GM18873 (cell line): ENCODE results near the gene RBM38.
"Not testable (repeated sequence)": the region's sequence is repeated elsewhere in the genome, so short reads cannot be mapped to it uniquely, and the experiment has no call there.

Source experiments
- ATAC-seq: cut with Tn5 transposase; IDR thresholded peaks from one replicate; pipeline ENCODE4 v1.9.1; 2021; ENCODE audit warnings: mild to moderate bottlenecking, moderate library complexity, moderate number of reproducible peaks; ENCODE audit not compliant: unreplicated experiment, low FRiP score

Gene RBM38

GRCh38 chr20:57416296-57417022, 25.3 kb downstream of the RBM38 start:
- ATAC-seq: no peak

DNA sequence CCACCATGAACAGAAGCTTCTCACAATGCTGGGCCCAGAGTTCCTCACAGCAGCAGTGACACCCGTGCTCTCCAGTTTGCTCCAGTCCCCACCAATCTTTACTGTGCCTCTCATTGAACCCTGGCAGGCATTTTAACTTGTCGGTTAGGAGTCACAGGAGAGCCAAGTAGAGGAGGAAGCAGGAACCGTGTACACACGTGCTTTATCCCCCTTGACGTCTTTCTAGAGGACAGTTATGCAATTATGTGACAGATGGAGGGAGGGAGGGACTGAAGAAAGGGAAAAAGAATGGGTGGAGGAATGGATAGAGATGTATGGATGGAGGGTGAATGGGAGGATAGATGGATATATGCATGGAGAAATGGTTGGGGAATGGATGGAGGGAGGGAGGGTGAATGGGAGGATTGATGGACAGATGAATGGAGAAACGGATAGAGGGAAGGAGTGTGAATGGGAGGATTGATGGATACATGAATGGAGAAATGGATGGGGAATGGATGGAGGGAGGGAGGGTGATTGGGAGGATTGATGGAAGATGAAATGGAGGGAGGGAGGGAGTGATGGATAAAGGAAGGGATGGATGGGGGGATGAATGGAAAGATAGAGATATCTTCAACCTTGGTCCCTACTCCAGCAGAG, 26.0 kb downstream of the RBM38 start:
- no peak for ATAC-seq

- ATAC-seq: no peak
These were observed 26.9 kb downstream of the RBM38 start for GRCh38 chr20:57417830-57418780.

- ATAC-seq: not testable (repeated sequence)
These were observed 28.3 kb downstream of the RBM38 start for GRCh38 chr20:57419479-57419878.

- ATAC-seq: no peak
These were observed 29.5 kb downstream of the RBM38 start for GRCh38 chr20:57420571-57421252.

GRCh38 chr20:57421253-57422220, 30.3 kb downstream of the RBM38 start:
- no peak for ATAC-seq

DNA sequence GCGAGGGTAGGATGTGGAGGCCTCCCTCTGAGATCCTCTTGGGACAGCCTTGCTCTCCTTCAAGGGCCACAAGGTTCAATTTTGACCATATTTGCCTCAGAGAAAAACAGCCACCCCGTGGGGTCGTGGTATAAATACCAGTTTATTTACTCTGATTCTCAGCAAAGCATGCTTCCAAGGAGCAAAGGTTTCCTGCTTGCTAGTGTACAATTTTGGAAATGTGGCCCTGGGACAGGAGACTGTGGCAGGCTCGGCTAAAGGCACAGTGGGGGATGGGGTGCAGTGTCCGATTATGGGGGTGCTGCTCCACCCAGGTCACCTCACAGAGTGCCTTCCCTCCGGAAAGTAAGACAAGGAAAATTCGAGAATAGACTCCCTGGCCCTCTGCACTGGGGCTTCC, 31.1 kb downstream of the RBM38 start:
- no peak for ATAC-seq

DNA sequence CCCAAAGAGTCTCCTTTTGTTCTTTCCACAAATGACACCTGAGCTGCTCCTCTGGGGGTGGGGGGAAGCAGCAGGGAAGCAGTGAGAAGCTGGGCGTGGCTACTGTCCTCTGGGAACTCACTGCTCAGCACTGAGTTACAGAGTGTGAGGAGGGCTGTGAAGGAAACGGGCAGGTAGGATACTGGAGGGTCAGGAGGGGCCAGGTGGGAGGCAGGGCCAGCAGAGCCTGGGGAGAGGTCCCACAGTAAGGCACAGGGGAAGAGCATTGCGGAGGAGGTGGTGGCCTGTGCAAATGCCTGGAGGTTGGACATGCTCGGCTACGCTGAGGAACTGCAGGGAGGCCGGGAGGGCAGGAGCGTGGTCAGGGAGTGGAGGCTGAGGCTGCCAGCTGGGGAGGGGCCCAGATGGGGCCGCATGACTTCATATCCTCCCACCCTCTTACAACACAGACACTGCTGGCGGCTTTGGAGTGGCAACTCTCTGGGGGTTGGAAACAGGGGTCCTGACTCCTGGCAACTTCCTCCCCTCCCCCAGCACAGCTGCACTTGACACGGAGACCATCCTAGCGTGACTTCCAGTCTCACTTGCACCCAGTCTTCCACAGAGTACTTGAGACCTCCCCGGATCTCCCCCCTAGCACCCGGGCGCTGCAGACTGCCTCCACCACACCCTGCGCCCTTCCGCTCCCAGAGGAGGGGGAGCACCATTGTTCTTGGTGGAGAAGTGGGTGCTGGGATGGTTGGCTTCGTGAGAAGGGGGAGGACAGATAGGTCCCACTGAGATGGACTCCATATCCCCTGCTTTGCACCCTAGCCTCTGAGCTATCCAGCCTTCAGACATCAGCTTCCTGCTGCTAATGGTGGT, 34.2 kb downstream of the RBM38 start:
- no peak for ATAC-seq

DNA sequence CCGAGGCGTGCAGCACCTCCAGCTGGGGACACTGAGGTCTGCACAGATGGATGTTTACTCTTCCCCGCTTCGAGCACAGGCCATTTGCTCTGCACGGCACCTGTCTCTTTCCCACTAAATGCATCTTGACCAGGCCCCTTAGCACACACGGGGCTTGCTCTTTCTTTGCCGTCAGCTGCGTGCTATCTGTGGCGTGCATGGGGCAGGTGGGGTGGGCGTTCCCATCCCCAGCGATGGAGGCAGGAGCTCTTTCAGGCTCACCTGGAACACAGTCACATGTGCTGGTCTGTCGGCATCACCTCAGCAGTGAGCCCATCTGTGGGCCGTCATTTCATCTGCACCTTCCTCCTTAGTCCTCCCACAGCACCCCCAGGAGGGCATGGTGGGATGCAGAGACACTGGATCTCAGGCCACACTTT, 35.1 kb downstream of the RBM38 start:
- ATAC-seq: no peak

DNA sequence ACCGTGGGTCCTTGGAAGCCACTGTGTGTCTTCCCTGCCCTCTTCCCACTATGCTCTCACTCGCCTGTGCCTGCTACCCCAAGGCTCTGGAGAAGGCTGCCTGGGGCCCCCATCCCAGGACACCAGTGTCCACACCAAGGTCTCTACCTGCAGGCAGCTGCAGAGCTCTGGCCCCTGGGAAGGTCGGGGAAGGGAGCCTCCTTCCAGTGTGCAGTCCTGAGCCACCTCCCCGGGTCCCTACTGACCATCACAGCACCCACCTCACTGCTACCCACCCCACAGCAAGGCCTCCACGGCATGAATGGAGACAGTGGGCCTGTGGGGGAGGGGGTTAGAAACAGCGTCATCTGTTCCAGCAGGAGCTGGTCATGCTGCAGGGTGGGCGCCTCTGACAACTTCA, 35.6 kb downstream of the RBM38 start:
- ATAC-seq: no peak

- ATAC-seq: no peak
These were observed 37.3 kb downstream of the RBM38 start for GRCh38 chr20:57428324-57429158.

- no peak for ATAC-seq
These were observed 37.9 kb downstream of the RBM38 start for GRCh38 chr20:57429159-57429496.

GRCh38 chr20:57429580-57430200, 38.5 kb downstream of the RBM38 start:
- ATAC-seq: no peak

- not testable (repeated sequence) for ATAC-seq
These were observed 39.0 kb downstream of the RBM38 start for GRCh38 chr20:57430201-57430596.

DNA sequence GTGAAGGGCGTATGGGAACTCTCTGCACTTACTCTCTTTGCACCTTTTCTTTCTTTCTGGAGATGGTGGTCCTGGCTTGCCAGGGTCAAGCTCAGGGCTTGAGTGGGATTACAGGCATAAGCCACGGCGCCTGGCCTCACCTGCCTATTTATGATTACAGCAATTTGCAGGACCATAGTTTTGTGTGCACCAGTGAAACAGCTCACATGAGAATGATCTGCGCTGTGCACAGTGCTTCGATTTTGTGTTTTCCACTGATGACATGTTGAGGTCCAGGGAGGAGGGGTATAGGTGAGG, 40.3 kb downstream of the RBM38 start:
- no peak for ATAC-seq

GRCh38 chr20:57432480-57432861, 41.3 kb downstream of the RBM38 start:
- ATAC-seq: no peak

- peak; percentile 81 for ATAC-seq
These were observed 41.8 kb downstream of the RBM38 start for GRCh38 chr20:57432862-57433491.
